ENCODE data around the gene SV2C.
"Not testable (repeated sequence)": the region's sequence is repeated elsewhere in the genome, so short reads cannot be mapped to it uniquely, and the experiment has no call there.

SV2C gene

GRCh38 chr5:76209297-76209696, 126.1 kb downstream of the SV2C start:
- no peak for DNase-seq

- no peak for DNase-seq
Measured at GRCh38 chr5:76210946-76211345, 127.8 kb downstream of the SV2C start.

GRCh38 chr5:76213858-76214257, 130.7 kb downstream of the SV2C start:
- no peak for DNase-seq

DNA sequence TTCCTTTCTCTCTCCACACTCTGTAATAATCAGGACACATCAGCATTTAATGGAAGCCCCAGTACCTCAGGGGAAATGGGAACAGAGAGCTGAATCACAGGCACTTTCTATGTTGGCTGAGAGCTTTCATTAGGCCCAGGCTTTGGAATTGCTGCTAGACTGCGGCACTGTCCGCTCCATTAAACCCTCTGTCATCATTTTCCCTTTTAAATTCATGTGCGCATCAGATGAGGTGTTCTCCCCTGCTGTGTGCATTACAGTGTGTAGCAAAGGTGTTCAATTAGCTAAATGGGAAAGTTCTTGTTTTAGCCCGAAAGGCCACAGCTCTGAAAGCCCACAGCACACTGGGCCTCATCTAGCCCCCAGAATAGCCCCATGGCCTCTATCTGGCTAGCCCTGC, 133.6 kb downstream of the SV2C start:
- no peak for DNase-seq

GRCh38 chr5:76219636-76220035, 136.5 kb downstream of the SV2C start:
- no peak for DNase-seq

GRCh38 chr5:76221311-76221710, 138.1 kb downstream of the SV2C start:
- DNase-seq, result no peak

DNA sequence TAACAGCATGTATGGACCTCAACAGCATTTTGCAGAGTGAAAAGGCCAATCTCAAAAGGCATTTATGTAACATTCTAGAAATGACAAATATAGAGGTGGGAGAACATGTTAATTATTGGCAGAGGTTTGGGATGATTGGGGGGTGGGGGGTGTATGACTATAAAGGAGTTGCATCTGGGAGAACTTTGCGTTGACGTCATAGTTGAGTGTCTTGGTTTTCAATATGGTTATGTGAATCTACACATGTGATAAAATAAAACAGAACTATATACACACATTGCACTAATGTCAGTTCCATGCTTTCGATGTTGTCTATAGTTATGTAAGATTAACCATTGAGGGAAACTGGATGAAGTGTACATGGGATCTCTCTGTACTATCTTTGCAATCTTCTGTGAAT, 139.1 kb downstream of the SV2C start:
- no peak for DNase-seq

DNA sequence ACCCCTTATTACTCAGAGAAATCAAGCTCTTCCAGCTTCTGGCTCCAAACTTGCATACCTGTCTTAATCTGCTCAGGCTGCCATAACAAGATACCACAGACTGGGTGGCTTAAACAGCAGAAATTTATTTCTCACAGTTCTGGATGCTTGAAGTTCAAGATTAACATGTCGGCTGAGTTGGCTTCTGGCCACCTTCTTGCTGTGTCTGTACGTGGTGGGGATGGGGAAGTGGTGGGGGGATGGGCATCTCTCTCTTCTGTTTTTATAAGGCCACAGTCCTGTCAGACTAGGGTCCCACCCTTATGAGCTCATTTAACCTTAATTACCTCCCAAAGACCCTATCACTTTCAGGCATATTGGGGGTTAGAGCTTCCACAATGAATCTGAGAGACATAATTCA, 140.5 kb downstream of the SV2C start:
- DNase-seq, result no peak

GRCh38 chr5:76224898-76225297, 141.7 kb downstream of the SV2C start:
- no peak for DNase-seq

DNA sequence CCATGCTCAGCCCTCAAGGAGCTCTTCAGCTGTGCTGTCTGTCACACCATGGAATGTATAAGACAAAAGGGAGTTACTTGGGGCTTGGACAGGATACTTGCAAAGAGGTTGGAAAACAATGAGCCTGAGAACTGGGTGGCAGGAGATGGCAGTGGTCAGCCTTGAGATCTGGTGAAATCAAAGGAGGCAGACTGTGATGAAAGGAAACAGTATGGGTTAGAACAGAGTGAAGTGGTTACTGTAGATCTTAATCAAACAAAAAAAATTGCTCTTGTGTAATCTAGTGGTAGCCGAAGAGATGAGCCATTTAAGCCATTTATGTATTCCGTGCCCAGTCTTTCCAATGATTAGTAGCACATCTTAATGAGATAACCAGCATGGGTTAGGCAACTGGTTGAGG, 142.2 kb downstream of the SV2C start:
- DNase-seq, result no peak

- DNase-seq, result no peak
Measured at GRCh38 chr5:76229900-76230299, 146.7 kb downstream of the SV2C start.

- no peak for DNase-seq
Measured at GRCh38 chr5:76230711-76231285, 147.6 kb downstream of the SV2C start.

DNA sequence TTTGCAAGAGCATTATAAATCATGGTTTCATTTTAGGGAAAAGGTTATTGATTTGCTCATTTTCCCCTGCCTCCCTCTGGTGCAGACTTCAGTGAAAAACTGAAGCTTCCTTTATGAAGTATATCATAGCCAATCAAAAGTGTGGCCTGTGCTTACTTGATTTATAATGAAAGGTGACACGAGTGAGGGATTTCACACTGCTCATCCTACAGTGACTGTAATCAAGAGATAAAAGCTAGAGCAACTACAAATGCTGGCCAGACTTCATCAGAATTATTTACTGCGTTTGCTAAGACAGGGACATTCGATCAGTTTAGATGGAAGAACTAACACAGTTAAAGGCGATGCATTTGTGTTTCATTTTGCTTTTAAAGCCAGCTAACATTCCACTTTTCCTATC, 151.5 kb downstream of the SV2C start:
- no peak for DNase-seq

- DNase-seq, result no peak
Measured at GRCh38 chr5:76236684-76237083, 153.5 kb downstream of the SV2C start.

- no peak for DNase-seq
Measured at GRCh38 chr5:76240336-76240735, 157.2 kb downstream of the SV2C start.

DNA sequence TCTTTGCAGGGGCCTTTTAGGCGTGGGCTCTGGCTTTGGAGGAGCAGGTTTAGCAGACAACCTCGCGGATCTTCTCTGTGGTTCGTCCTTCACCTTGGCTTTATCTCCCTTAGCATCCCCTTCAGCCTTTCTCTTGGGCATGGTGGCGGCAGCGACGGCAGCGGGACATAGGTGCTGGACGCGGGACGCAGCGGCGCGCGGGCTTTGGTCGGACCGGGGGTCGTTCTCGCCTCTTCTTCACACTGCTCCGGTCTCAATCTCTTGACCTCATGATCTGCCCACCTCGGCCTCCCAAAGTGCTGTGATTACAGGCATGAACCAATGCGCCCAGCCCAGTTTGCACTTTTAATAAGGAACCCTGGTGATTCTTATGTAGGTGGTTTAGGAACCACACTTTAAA, 159.0 kb downstream of the SV2C start:
- DNase-seq, result not testable (repeated sequence)

- DNase-seq, result no peak
Measured at GRCh38 chr5:76245590-76245989, 162.4 kb downstream of the SV2C start.

DNA sequence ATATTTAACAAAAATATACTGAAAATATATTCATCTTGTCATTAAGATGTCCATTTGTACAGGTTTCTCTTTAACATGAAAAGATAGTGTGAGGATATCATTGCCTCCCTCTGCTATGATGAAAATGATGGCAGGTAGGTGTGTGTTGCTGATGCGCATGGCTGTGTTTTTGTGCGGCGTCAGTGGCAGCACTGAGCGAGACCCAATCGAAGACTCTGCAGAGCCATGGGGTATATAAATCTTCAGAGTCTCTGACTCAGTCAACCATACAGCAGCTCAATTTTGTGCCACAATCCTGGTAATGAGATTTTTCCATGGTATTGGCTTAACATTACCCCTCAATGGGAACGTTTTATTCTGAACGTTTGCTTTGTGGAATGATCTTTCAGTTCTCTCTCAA, 166.4 kb downstream of the SV2C start:
- DNase-seq, result no peak

DNA sequence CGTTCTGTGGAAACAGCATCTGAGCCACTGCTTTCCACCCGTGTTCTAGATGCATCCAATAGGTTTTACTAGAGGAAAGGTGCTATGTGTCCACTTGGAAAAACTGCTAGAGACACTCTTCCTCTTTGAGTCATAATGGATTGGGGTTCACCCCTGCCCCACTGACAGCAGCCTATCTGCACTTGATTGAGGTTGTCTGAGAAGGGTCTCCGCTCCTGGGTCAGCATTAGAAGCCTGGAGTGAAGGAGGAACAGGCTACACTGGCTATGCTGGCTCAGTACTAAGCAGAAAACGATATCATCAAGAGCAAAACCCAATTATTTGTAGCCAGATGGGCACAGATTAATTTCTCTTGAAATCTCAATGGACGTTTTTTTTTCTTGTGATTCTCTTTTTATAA, 167.3 kb downstream of the SV2C start:
- DNase-seq, result no peak

DNA sequence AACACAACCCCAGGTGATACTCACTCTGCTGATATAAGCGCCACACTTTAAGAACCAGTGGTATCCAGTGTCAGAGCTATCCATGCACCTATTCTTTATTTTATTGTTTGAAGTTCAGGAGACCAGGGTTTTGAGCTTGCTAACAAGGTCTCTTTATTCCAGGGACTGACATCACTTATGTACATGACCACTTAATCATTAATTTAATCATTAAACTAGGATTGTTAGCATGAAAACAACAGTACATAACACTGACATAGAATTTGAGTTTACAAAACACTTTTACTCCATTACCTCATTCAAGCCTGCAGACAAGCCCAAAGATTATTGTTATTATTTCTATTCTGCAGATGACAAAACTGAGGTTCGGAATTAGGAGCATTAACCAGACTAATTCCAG, 168.5 kb downstream of the SV2C start:
- no peak for DNase-seq

- no peak for DNase-seq
Measured at GRCh38 chr5:76252437-76252836, 169.3 kb downstream of the SV2C start.

GRCh38 chr5:76256116-76256889, 173.1 kb downstream of the SV2C start:
- peak; percentile 40 for DNase-seq

GRCh38 chr5:76257225-76257833, 174.1 kb downstream of the SV2C start:
- DNase-seq, result no peak

DNA sequence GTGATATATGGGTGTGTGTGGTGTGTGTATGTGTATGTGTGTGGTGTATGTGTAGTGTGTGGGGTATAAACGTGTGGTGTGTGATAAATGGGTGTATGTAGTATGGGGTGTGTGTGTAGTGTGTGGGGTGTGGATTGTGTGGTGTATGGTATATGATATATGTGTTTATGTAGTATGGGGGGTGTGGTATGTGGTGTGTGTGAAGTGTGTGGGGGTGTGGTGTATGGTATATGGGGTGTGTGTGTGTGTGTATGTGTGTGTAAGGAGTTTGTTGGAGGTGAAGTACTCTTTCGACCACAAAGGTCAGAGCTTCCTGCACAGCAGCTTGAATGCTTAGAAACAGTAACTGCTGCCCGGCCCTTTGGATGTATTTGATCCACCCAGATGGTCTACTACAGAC, 174.7 kb downstream of the SV2C start:
- DNase-seq, result no peak

- no peak for DNase-seq
Measured at GRCh38 chr5:76264681-76265080, 181.5 kb downstream of the SV2C start.
